ENCODE measurements around the gene TMTC4.

The TMTC4 gene

GRCh38 chr13:100636004-100636403 is 38.6 kb downstream of the TMTC4 start:
- Histone ChIP-seq H3K4me1 (no peaks in the 10 kb centered on the region), H3K27me3 (ENCODE audit: control insufficient read depth, insufficient read depth, low read length) (no peaks in the 10 kb centered on the region), H3K4me2 (ENCODE audit: low read length) (no peak overlapping the region), H3K9ac (no peak overlapping the region), H3K4me3 (ENCODE audit: low read depth, low read length) (no peak overlapping the region), H3K36me3 (ENCODE audit: control insufficient read depth, insufficient read depth, low read length) (no peaks in the 10 kb centered on the region), H3K79me2 (no peaks in the 10 kb centered on the region), H3K9me3 (ENCODE audit: control insufficient read depth, low read length) (no peaks in the 10 kb centered on the region), H3K27ac (no peak overlapping the region), H2AFZ (no peak overlapping the region)
- no peak for TF ChIP-seq CTCF (IDR thresholded peaks at IDR 0.05)

- H3K27me3 ChIP-seq (ENCODE audit: control insufficient read depth, insufficient read depth, low read length) = no peaks in the 10 kb centered on the region
- no peak overlapping the region for H3K27ac ChIP-seq
- no peaks in the 10 kb centered on the region for H3K9me3 ChIP-seq (ENCODE audit: control insufficient read depth, low read length)
- no peak overlapping the region for H3K4me2 ChIP-seq (ENCODE audit: low read length)
- no peak for TF ChIP-seq CTCF (IDR thresholded peaks at IDR 0.05)
- H3K79me2 ChIP-seq = no peaks in the 10 kb centered on the region
- H3K36me3 ChIP-seq (ENCODE audit: control insufficient read depth, insufficient read depth, low read length) = no peaks in the 10 kb centered on the region
- H3K4me1 ChIP-seq = no peaks in the 10 kb centered on the region
- no peak overlapping the region for H2AFZ ChIP-seq
- H3K9ac ChIP-seq = no peak overlapping the region
- H3K4me3 ChIP-seq (ENCODE audit: low read depth, low read length) = no peak overlapping the region
These were observed 39.9 kb downstream of the TMTC4 start for GRCh38 chr13:100634696-100635095.

- Histone ChIP-seq H3K79me2 (no peaks in the 10 kb centered on the region), H3K4me3 (ENCODE audit: low read depth, low read length) (no peak overlapping the region), H3K9ac (no peak overlapping the region), H2AFZ (no peak overlapping the region), H3K36me3 (ENCODE audit: control insufficient read depth, insufficient read depth, low read length) (no peaks in the 10 kb centered on the region), H3K4me1 (no peaks in the 10 kb centered on the region), H3K27ac (no peak overlapping the region), H3K9me3 (ENCODE audit: control insufficient read depth, low read length) (no peaks in the 10 kb centered on the region), H3K4me2 (ENCODE audit: low read length) (no peak overlapping the region), H3K27me3 (ENCODE audit: control insufficient read depth, insufficient read depth, low read length) (no peaks in the 10 kb centered on the region)
- no peak for TF ChIP-seq CTCF (IDR thresholded peaks at IDR 0.05)
These were observed 41.1 kb downstream of the TMTC4 start for GRCh38 chr13:100633461-100633860.

- no peaks in the 10 kb centered on the region for H3K36me3 ChIP-seq (ENCODE audit: control insufficient read depth, insufficient read depth, low read length)
- no peak overlapping the region for H2AFZ ChIP-seq
- no peak for TF ChIP-seq CTCF (IDR thresholded peaks at IDR 0.05)
- H3K4me3 ChIP-seq (ENCODE audit: low read depth, low read length) = no peak overlapping the region
- H3K79me2 ChIP-seq = no peaks in the 10 kb centered on the region
- H3K4me1 ChIP-seq = no peaks in the 10 kb centered on the region
- no peaks in the 10 kb centered on the region for H3K9me3 ChIP-seq (ENCODE audit: control insufficient read depth, low read length)
- no peak overlapping the region for H3K27ac ChIP-seq
- H3K27me3 ChIP-seq (ENCODE audit: control insufficient read depth, insufficient read depth, low read length) = no peaks in the 10 kb centered on the region
- H3K9ac ChIP-seq = no peak overlapping the region
- no peak overlapping the region for H3K4me2 ChIP-seq (ENCODE audit: low read length)
These were observed 44.0 kb downstream of the TMTC4 start for GRCh38 chr13:100630555-100630954.

GRCh38 chr13:100627120-100627519 is 47.5 kb downstream of the TMTC4 start:
- no peak for TF ChIP-seq CTCF (IDR thresholded peaks at IDR 0.05)
- no peak overlapping the region for H3K27ac ChIP-seq

More at GRCh38 chr13:100627120-100627519, 47.5 kb downstream of the TMTC4 start:
- no peaks in the 10 kb centered on the region for H3K9me3 ChIP-seq (ENCODE audit: control insufficient read depth, low read length)
- no peaks in the 10 kb centered on the region for H3K4me1 ChIP-seq
- H3K36me3 ChIP-seq (ENCODE audit: control insufficient read depth, insufficient read depth, low read length) = no peaks in the 10 kb centered on the region
- H2AFZ ChIP-seq = no peak overlapping the region
- H3K9ac ChIP-seq = no peak overlapping the region
- H3K4me2 ChIP-seq (ENCODE audit: low read length) = no peak overlapping the region
- no peaks in the 10 kb centered on the region for H3K27me3 ChIP-seq (ENCODE audit: control insufficient read depth, insufficient read depth, low read length)
- no peak overlapping the region for H3K4me3 ChIP-seq (ENCODE audit: low read depth, low read length)
- H3K79me2 ChIP-seq = no peaks in the 10 kb centered on the region

Measured in parathyroid adenoma (tissue), 2 donors.